Tibial artery (tissue), 4 donors: Measurements from ENCODE around the gene SHOC2.

Experiments used
- DNase-seq, 2 donors: peaks; one replicate each; pipeline ENCODE4 v3.0.0-alpha.2; 2019
- H3K27ac ChIP-seq, 2 donors: fragments of 200-600 bp; sonication (generic) in 1 of 2; 1 replicate in 1 of 2; 2 replicates in 1 of 2; pipeline ENCODE4 v1.5.1; 2018 to 2019; ENCODE audit warnings: mild to moderate bottlenecking in 1 of 2
- H3K27me3 ChIP-seq, 2 donors: fragments of 200-600 bp; sonication (generic) in 1 of 2; one replicate each; pipeline versions ENCODE4 v1.5.1 to v1.6.0; 2016 to 2019
- H3K36me3 ChIP-seq, 3 donors: fragments of 200-600 bp; sonication (generic) in 2 of 3; one replicate each; pipeline ENCODE4 v1.5.1; 2016 to 2019; ENCODE audit warnings: mild to moderate bottlenecking in 2 of 3
- H3K4me1 ChIP-seq, 4 donors: fragments of 200-600 bp; sonication (generic) in 2 of 4; 1 replicate in 3 of 4; 2 replicates in 1 of 4; pipeline ENCODE4 v1.5.1; 2016 to 2019
- H3K4me3 ChIP-seq, 2 donors: fragments of 200-600 bp; sonication (generic) in 1 of 2; 1 replicate in 1 of 2; 2 replicates in 1 of 2; pipeline ENCODE4 v1.5.1; 2018 to 2019; ENCODE audit warnings: mild to moderate bottlenecking in 2 of 2
- H3K9me3 ChIP-seq, 3 donors: fragments of 200-600 bp; sonication (generic) in 1 of 3; one replicate each; pipeline ENCODE4 v1.5.1; 2016 to 2019
- intact Hi-C: fragments of 100-400 bp; cut with DNase I; formaldehyde crosslinking; loops from one replicate; pipeline ENCODE4 v1.15.0; 2023; ENCODE audit warnings: low total_unique reads
- TF ChIP-seq, protein P1 (sequence below), 2 experiments: fragments of 200-600 bp in 1 of 2; fragments of 450-650 bp in 1 of 2; IDR thresholded peaks; one replicate each; pipeline ENCODE4 v1.5.1; 2017 to 2019; ENCODE audit warnings: antibody characterized with exemption in 2 of 2, mild to moderate bottlenecking in 1 of 2, moderate library complexity in 1 of 2

SHOC2 gene

DNA sequence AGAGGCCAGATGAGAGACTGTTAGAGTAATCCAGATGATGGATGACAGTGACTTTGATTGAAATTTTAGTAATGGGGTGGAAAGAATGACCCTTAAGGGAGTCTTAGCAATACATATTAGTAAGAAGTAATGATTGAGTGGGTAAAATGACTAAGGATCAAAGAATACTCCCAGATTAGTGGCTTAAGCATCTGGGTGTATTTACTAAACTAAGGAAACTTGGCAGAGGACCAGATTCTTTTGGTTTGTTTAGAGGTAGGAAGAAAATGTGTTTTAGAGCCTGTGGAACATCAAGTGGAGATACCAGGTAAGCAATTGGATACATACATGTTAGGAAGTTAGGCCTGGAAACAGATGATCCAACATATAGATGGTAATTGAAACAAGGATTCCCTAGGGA, 98.6 kb downstream of the SHOC2 start:
- Histone ChIP-seq H3K27ac (no peak overlapping the region), H3K27me3 (no peaks in the 10 kb centered on the region), H3K4me1 (no peaks in the 10 kb centered on the region), H3K9me3 (no peaks in the 10 kb centered on the region), H3K4me3 (no peak overlapping the region), H3K36me3 (peaks cover 20 to 40% (median 21%) of the 10 kb centered on the region in 3 donors)
- intact Hi-C loops: no loop called here
- DNase-seq: no peak
- TF ChIP-seq, protein P1, sequence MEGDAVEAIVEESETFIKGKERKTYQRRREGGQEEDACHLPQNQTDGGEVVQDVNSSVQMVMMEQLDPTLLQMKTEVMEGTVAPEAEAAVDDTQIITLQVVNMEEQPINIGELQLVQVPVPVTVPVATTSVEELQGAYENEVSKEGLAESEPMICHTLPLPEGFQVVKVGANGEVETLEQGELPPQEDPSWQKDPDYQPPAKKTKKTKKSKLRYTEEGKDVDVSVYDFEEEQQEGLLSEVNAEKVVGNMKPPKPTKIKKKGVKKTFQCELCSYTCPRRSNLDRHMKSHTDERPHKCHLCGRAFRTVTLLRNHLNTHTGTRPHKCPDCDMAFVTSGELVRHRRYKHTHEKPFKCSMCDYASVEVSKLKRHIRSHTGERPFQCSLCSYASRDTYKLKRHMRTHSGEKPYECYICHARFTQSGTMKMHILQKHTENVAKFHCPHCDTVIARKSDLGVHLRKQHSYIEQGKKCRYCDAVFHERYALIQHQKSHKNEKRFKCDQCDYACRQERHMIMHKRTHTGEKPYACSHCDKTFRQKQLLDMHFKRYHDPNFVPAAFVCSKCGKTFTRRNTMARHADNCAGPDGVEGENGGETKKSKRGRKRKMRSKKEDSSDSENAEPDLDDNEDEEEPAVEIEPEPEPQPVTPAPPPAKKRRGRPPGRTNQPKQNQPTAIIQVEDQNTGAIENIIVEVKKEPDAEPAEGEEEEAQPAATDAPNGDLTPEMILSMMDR (IDR thresholded peaks at IDR 0.05): no peak

DNA sequence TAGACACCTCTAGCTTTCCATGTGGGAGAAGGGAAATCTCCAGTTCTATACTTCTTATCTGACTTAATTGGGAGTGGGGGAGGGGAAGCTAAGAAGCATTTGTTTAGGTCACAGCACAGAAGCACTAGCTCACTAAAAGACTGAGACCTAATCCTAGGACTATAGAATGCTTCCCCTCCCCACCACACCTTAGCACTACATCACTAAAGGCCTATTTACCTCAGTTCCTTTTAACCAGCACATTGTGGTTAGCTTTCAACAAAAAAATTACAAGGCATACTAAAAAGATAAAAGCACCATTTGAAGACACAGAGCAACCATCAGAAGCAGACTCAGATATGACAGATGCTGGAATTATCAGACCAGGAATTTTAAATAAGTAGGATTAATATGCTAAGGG, 103.7 kb downstream of the SHOC2 start:
- H3K27me3 ChIP-seq: no peaks in the 10 kb centered on the region
- TF ChIP-seq, protein P1 (IDR thresholded peaks at IDR 0.05): no peak
- no peak for DNase-seq
- H3K4me3 ChIP-seq: no peak overlapping the region
- peaks cover 20 to 27% (median 22%) of the 10 kb centered on the region in 3 donors for H3K36me3 ChIP-seq
- H3K4me1 ChIP-seq: no peaks in the 10 kb centered on the region
- H3K27ac ChIP-seq: no peak overlapping the region
- intact Hi-C loops: no loop called here
- H3K9me3 ChIP-seq: peaks cover 0 to 6% (median 4%) of the 10 kb centered on the region in 3 donors

DNA sequence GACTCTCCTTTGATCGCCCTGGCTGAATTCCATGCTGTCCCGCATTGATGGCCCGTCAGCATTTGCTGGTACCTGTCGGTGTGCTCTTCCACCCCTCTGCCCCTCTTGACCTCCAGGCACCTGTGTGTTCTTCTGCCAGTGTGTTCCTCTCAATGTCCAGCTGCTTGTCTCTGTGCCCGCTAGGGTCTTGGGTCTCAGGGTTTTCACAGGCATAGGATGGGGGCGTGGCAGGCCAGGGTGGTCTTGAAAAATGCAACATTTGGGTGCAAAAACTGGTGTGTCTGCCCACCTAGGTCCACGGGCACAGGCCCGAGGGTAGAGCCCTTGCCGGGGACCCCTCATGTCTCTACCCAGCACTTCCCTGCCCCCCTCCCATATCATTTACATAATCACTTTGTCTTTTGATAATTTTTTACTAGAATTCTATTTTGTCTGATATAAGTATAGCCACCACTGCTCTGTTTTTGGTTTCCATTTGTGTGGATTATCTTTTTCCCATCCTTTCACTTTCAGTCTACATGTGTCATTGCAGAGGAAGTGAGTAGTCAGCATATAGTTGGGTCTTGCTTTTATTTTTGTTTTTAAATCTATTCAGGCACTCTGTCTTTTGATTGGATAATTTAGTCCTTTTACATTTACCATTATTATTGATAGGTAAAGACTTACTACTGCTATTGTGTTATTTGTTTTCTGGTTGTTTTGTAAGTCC, 110.8 kb downstream of the SHOC2 start:
- Histone ChIP-seq H3K27me3 (no peaks in the 10 kb centered on the region), H3K4me3 (no peak overlapping the region), H3K4me1 (peaks cover 0 to 5% (median 0%) of the 10 kb centered on the region in 4 donors), H3K9me3 (peaks cover under 1 to 21% (median 19%) of the 10 kb centered on the region in 3 donors), H3K36me3 (peaks cover 0 to 12% (median 6%) of the 10 kb centered on the region in 3 donors), H3K27ac (no peak overlapping the region)
- TF ChIP-seq, protein P1 (IDR thresholded peaks at IDR 0.05): no peak
- intact Hi-C loops: no loop called here
- DNase-seq: no peak

DNA sequence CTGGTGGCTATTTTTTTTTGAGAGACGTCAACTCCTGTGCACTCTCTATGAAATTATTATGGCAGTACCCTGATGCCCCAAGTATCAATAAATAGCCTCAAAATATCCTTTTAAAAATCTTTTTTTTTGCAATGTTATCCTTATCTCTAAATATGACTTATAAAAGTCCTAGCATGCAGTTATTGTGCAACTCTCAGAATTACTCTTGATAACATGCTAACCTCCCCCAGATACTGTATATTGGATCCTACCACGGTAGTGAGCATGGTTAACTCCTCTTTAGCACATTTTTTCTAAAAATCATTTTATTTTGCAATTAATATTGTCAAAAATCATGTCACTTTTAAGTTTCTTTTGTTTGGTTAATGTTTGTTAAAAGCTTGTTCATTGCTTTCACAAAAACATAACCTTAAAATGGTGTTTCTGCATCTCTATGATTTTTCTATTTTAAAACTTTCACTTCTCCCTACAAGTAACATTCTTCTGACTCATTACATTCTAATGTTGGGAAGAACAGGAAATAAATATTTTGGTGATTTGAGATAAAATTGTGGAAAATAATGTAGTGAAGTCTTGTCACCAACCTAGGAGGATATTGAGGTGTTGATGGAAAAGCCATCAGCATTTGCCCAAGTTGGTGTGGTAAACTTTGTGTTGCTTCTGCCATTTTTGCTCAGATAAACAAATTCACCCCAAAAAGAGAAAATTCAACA, 115.3 kb downstream of the SHOC2 start:
- H3K4me3 ChIP-seq: no peak overlapping the region
- peaks cover 0 to 5% (median 0%) of the 10 kb centered on the region in 4 donors for H3K4me1 ChIP-seq
- H3K27ac ChIP-seq: no peak overlapping the region
- H3K27me3 ChIP-seq: no peaks in the 10 kb centered on the region
- TF ChIP-seq, protein P1 (IDR thresholded peaks at IDR 0.05): no peak
- intact Hi-C loops: no loop called here
- H3K9me3 ChIP-seq: peaks cover 8 to 32% (median 28%) of the 10 kb centered on the region in 3 donors
- DNase-seq: no peak
- H3K36me3 ChIP-seq: peaks cover 0 to 12% (median 6%) of the 10 kb centered on the region in 3 donors

DNA sequence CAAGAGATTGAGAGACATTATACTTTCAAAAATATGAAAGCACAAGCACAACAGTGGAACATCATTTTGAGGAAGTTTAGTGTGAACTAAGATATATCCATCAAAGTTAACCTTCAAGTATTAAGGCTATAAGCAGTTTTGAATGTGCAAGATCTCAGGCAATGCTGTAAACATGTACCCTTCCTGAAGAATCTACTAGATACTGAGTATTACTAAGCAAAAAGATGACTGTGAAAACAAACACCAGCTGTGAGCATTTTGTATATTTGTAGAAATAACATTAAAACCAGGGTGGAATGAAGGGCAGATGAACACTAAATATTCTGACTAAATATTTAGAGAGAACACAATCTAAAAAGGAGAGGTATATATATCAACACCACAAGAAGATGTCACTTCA, 116.1 kb downstream of the SHOC2 start:
- Histone ChIP-seq H3K4me1 (peaks cover 0 to 5% (median 0%) of the 10 kb centered on the region in 4 donors), H3K27ac (no peak overlapping the region), H3K36me3 (peaks cover 0 to 12% (median 6%) of the 10 kb centered on the region in 3 donors), H3K9me3 (peaks cover 9 to 37% (median 33%) of the 10 kb centered on the region in 3 donors), H3K4me3 (no peak overlapping the region), H3K27me3 (no peaks in the 10 kb centered on the region)
- intact Hi-C loops: no loop called here
- no peak for DNase-seq
- TF ChIP-seq, protein P1 (IDR thresholded peaks at IDR 0.05): no peak
